GM19395 (cell line): Measurements from ENCODE around the gene TNFAIP8.
A peak's percentile ranks its signal among the peaks of the same experiment; 100 is the strongest.

ENCODE experiments used
- ATAC-seq: cut with Tn5 transposase; IDR thresholded peaks from one replicate; pipeline ENCODE4 v1.9.1; 2021; ENCODE audit warnings: mild to moderate bottlenecking, moderate library complexity; ENCODE audit not compliant: unreplicated experiment

TNFAIP8 gene

GRCh38 chr5:119355685-119356611 is at the start of gene TNFAIP8:
Gene TNFAIP8, plus strand, starts transcription at chr5:119356019. Its CDS starts 72 bp downstream, at chr5:119356091.
- peak; percentile 41 for ATAC-seq

- no peak for ATAC-seq
Observed at GRCh38 chr5:119307170-119307569, 48.6 kb upstream of the TNFAIP8 start.

GRCh38 chr5:119309326-119309725 is 46.5 kb upstream of the TNFAIP8 start:
- peak; percentile 17 for ATAC-seq

GRCh38 chr5:119311688-119312087 is 44.1 kb upstream of the TNFAIP8 start:
- ATAC-seq = no peak

GRCh38 chr5:119312403-119312802 is 43.4 kb upstream of the TNFAIP8 start:
- no peak for ATAC-seq

GRCh38 chr5:119313197-119313596 is 42.6 kb upstream of the TNFAIP8 start:
- no peak for ATAC-seq

- no peak for ATAC-seq
Observed at GRCh38 chr5:119313658-119314605, 41.9 kb upstream of the TNFAIP8 start.

GRCh38 chr5:119315516-119315949 is 40.3 kb upstream of the TNFAIP8 start:
- peak; percentile 77 for ATAC-seq

GRCh38 chr5:119316086-119316485 is 39.7 kb upstream of the TNFAIP8 start:
- ATAC-seq = no peak

GRCh38 chr5:119316906-119317305 is 38.9 kb upstream of the TNFAIP8 start:
- no peak for ATAC-seq

- peak; percentile 37 for ATAC-seq
Observed at GRCh38 chr5:119318256-119318894, 37.4 kb upstream of the TNFAIP8 start.

GRCh38 chr5:119319401-119319800 is 36.4 kb upstream of the TNFAIP8 start:
- ATAC-seq = no peak

GRCh38 chr5:119319890-119320289 is 35.9 kb upstream of the TNFAIP8 start:
- no peak for ATAC-seq

- no peak for ATAC-seq
Observed at GRCh38 chr5:119321569-119322311, 34.1 kb upstream of the TNFAIP8 start.

GRCh38 chr5:119322312-119322947 is 33.4 kb upstream of the TNFAIP8 start:
- no peak for ATAC-seq

GRCh38 chr5:119322948-119323537 is 32.8 kb upstream of the TNFAIP8 start:
- ATAC-seq = peak; percentile 38

GRCh38 chr5:119323601-119324000 is 32.2 kb upstream of the TNFAIP8 start:
- ATAC-seq = no peak

- ATAC-seq = no peak
Observed at GRCh38 chr5:119324842-119325241, 31.0 kb upstream of the TNFAIP8 start.

GRCh38 chr5:119327018-119327417 is 28.8 kb upstream of the TNFAIP8 start:
- ATAC-seq = no peak
